Fibroblast of villous mesenchyme (primary cell): ENCODE results near the gene TBKBP1. TPM values are rescaled to one million over a fixed set of nuclear protein-coding genes. Genes with fewer than 3 reads are reported as not detected.

Source experiments
- DNase-seq: peaks from one replicate; pipeline ENCODE4 v3.0.0-alpha.2; 2010; ENCODE audit warnings: low read depth
- H3K4me3 ChIP-seq: 2 replicates; pipeline ENCODE4 v1.5.1; 2011; ENCODE audit warnings: low read depth, mild to moderate bottlenecking, low read length
- total RNA-seq: library from RNA; depleted of rRNA; stranded (reverse); fragments of >200 nt; gene quantifications from 2 replicates; pipeline ENCODE4 v1.2.3, GENCODE V29; 2012
- TF ChIP-seq, protein P1 (sequence below): IDR thresholded peaks from 2 replicates; pipeline ENCODE4 v1.5.1; 2012; ENCODE audit warnings: low read depth, mild to moderate bottlenecking, low read length; ENCODE audit not compliant: insufficient read depth

TBKBP1 gene
- total RNA-seq, 1 donor = 11.2 TPM

DNA sequence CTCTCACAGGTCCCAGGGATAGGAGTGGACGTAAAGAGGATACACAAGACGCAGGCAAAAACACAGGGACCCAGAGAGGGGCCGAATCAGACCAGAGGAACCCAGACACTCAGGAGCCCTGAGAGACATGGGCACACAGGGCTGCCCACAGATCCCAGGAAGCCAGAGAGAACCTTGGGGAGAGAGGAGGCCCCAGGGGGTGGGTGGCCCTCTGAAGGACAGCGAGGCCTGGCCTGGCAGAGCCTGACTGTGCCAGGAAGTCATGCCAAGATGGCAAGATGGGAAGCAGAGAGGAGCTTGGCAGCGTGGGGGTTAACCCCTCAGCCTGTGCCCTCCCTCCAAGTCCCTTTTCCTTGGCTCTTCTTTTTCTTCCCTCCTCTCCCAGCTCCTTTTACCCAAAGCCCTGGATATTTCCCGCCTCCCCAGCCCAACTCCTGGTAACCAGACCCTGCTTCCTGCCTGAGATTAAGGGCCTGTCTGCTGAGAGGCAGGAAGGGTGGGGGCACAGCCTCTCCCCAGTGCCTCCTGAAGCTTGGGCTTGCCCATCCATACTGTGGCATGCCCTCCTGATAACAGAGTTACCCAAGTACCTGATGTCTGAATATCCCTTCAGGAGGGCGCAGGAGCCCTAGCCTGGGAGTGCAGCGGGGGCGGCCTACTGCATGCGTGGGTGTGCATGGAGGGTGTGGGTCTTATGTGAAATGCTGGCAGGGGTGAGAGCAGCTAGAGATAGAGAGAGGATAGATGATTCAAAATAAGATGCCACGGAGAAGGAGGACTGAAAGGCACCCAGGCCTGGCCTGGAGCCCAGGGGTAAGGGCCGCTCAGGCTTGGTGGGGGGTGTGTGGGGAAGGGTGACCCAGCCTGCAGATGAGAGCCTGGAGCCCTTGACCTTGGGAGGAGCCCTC lies 33.1 kb downstream of the TBKBP1 start:
- H3K4me3 ChIP-seq = no peak overlapping the region
- no peak for DNase-seq
- TF ChIP-seq, protein P1, sequence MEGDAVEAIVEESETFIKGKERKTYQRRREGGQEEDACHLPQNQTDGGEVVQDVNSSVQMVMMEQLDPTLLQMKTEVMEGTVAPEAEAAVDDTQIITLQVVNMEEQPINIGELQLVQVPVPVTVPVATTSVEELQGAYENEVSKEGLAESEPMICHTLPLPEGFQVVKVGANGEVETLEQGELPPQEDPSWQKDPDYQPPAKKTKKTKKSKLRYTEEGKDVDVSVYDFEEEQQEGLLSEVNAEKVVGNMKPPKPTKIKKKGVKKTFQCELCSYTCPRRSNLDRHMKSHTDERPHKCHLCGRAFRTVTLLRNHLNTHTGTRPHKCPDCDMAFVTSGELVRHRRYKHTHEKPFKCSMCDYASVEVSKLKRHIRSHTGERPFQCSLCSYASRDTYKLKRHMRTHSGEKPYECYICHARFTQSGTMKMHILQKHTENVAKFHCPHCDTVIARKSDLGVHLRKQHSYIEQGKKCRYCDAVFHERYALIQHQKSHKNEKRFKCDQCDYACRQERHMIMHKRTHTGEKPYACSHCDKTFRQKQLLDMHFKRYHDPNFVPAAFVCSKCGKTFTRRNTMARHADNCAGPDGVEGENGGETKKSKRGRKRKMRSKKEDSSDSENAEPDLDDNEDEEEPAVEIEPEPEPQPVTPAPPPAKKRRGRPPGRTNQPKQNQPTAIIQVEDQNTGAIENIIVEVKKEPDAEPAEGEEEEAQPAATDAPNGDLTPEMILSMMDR = no peak

DNA sequence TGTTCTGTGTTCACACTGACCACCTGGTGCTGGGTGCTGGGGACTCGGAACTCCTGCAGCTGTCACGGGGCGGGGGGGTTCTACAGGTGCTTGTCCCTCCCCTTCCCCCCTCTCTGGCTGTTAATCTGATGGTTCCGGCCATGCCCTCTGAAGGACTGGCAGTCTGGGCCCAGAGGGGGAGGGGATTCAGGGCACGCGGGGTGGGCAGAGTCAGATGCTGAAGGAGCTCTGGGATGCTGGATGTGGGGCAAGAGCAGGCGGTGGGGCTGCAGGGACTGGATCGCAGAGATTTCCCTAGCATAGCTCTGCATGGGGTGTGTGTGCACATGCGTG lies 33.7 kb downstream of the TBKBP1 start:
- DNase-seq = no peak
- TF ChIP-seq, protein P1 = no peak
- no peak overlapping the region for H3K4me3 ChIP-seq

DNA sequence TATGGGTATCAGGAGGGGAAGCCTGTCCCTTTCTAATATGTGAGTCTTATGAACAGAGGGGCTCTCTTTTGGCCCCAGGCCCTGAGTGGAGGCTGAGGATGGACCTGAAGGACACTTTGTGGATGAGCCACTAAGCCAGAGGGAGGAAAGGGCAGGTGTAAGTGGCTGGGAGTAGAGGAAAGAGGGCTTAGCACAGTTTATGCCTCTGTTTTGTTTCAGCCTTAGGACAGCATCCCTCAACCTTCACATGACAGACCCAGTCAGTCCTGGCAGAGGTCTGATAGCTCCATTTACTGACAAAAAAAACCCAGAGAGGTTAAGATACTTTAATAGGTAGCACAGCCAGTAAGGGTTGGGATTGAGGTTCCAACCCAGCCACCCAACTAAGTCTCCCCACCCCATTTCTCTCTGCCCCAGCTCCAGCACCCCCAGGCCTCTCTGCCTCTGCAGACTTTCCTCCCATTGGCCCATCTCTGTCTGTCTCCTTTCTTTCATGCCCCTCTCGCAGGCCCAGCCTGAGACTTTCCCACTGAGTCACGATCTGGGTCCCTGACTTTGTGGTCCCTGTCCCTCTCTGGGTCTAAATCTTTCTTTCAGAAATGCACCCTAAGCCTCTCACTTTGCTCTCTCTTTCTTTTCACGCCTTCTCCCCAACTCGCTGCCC lies 34.4 kb downstream of the TBKBP1 start:
- no peak for DNase-seq
- H3K4me3 ChIP-seq = no peak overlapping the region
- TF ChIP-seq, protein P1 = no peak

DNA sequence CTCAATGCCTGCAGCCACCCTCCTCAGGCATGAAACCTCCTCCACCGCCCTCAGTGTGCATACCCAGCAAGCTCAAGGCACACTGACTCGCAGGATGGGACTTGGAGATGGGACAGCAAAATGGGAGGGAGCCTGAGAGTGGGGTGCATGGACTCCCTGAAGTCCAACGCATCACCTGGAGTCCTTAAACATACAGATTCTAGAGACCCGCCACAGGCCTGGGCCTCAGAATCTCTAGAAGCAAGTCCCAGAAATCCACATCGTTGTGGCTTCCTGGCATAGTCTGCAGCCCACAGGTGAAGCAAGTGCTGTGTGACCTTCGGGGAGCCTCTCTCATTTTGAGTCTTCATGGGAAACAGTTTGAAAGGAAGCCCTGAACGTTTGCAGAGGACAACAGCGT lies 35.5 kb downstream of the TBKBP1 start:
- no peak for DNase-seq
- H3K4me3 ChIP-seq = no peak overlapping the region
- TF ChIP-seq, protein P1 = no peak

DNA sequence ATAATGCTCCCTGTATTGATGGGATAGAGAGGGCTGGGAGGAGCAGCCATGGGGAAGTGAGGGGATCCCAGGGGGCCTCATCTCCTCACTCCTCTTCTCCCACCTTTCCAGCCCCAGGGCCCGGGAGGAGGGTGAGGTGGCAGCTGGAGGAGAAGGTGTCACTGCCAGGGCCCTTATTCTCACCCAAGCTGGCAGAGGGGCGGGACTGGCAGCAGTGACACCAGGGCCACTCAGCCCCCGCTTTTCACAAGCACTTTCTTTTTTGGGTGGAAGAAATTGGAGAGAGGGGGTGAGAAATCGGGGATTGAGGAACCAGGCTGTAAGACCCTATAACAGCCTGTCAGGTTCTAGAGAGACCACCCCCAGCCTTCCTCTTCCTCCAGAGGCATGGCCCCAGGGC lies 36.7 kb downstream of the TBKBP1 start:
- TF ChIP-seq, protein P1 = no peak
- H3K4me3 ChIP-seq = no peak overlapping the region
- no peak for DNase-seq

DNA sequence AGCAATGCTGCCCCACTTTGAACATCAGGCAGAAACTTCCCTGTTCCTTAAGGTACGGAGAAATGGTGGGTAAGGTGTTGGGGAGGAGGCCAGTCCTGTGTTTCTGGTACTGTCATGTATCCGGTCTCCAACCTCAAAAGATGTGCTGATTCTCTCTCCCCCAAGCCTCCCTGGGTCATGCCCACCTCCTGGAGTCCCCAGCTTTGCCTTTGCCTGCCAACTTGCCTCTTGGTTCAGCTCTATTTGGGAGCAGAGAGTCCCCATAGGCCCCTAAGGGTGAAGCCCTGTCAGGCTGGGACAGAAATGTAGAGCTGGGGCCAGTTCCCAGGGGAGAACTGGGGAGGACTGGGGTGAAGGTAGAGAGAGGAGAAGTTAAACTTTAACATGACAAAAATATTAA lies 37.4 kb downstream of the TBKBP1 start:
- H3K4me3 ChIP-seq = no peak overlapping the region
- DNase-seq = no peak
- TF ChIP-seq, protein P1 = no peak
